DND-41 (cell line): ENCODE data around the gene MBD2.
"Not testable (repeated sequence)": the region's sequence is repeated elsewhere in the genome, so short reads cannot be mapped to it uniquely, and the experiment has no call there.

Experiments
- ATAC-seq: fragments of 200-7000 bp; cut with Tn5 transposase; 3 replicates; pipeline ENCODE4 v1.9.1; 2021; ENCODE audit warnings: low read depth; ENCODE audit not compliant: insufficient read depth
- DNase-seq: peaks from one replicate; pipeline ENCODE4 v3.0.0-alpha.2; 2020
- H2AFZ ChIP-seq: 2 replicates; pipeline ENCODE4 v1.6.0; 2012; ENCODE audit warnings: low read depth, low read length
- H3K27ac ChIP-seq: 2 replicates; pipeline ENCODE4 v1.5.1; 2012; ENCODE audit warnings: low read length, inconsistent platforms
- H3K27me3 ChIP-seq: fragments of 200-600 bp; sonication (generic); 2 replicates; pipeline ENCODE4 v1.6.0; 2012; ENCODE audit warnings: low read length, mild to moderate bottlenecking, inconsistent platforms; ENCODE audit not compliant: insufficient read depth, poor library complexity
- H3K36me3 ChIP-seq: 2 replicates; pipeline ENCODE4 v1.5.1; 2012; ENCODE audit warnings: low read length, inconsistent platforms; ENCODE audit not compliant: insufficient read depth
- H3K4me1 ChIP-seq: 2 replicates; pipeline ENCODE4 v1.5.1; 2012; ENCODE audit warnings: mild to moderate bottlenecking, low read length; ENCODE audit not compliant: insufficient read depth
- H3K4me2 ChIP-seq: 2 replicates; pipeline ENCODE4 v1.6.0; 2012; ENCODE audit warnings: mild to moderate bottlenecking, moderate library complexity, low read length, inconsistent platforms; ENCODE audit not compliant: insufficient read depth
- H3K4me3 ChIP-seq, 2 experiments: fragments of 200-600 bp in 1 of 2; shearing (Covaris generic) in 1 of 2; 2 replicates each; pipeline ENCODE4 v1.5.1; 2012 to 2016; ENCODE audit warnings: inconsistent platforms in 2 of 2, low read length in 2 of 2, mild to moderate bottlenecking in 2 of 2, low read depth in 1 of 2, moderate library complexity in 1 of 2
- H3K79me2 ChIP-seq: 2 replicates; pipeline ENCODE4 v1.6.0; 2012; ENCODE audit warnings: low read length, inconsistent platforms; ENCODE audit not compliant: insufficient read depth
- H3K9ac ChIP-seq: 2 replicates; pipeline ENCODE4 v1.6.0; 2012; ENCODE audit warnings: low read depth, mild to moderate bottlenecking, inconsistent platforms, low read length, moderate library complexity
- H3K9me3 ChIP-seq: 2 replicates; pipeline ENCODE4 v1.5.1; 2012; ENCODE audit warnings: low read length, moderate library complexity, mild to moderate bottlenecking, inconsistent platforms; ENCODE audit not compliant: insufficient read depth, severe bottlenecking
- H4K20me1 ChIP-seq: 2 replicates; pipeline ENCODE4 v1.6.0; 2012; ENCODE audit warnings: low read length; ENCODE audit not compliant: insufficient read depth
- EZH2 ChIP-seq: IDR thresholded peaks from 3 replicates; pipeline ENCODE4 v1.6.1; 2012; ENCODE audit warnings: borderline replicate concordance, low read depth, mild to moderate bottlenecking, moderate library complexity, low read length, inconsistent platforms; ENCODE audit not compliant: severe bottlenecking
- TF ChIP-seq, protein P1 (sequence below): IDR thresholded peaks from 2 replicates; pipeline ENCODE4 v1.5.1; 2012; ENCODE audit warnings: borderline replicate concordance, low read length, moderate library complexity, mild to moderate bottlenecking; ENCODE audit not compliant: poor library complexity, severe bottlenecking; ENCODE audit errors: extremely low read depth

The MBD2 gene

DNA sequence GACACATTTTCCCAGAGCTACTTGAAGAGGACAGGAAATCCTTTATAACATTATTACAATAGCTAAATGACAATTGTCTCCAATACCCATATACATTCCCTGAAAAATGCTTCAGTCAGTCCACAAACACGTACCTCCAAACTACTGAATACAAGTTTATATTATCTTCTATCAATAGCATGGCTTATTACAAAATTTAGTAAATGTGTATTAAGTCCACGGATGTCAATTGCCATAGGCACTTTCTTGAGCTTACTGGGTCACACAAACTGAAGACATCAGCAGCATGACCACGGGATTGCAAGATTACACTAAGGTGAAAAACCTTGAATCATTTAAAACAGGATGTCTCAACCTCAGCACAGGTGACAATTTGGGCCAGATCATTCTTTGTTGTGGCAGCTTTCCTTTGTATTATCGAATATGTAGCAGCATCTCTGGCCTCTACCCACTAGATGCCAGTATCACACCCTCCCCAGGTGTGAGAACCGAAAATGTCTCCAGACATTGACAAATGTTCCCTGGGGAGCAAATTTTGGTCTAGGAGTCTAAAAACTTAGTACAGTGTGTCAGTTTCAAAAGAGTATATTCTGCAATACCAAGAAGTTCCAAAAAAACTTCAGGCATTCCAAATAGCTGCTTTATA lies 1.4 kb downstream of the MBD2 start:
- H2AFZ ChIP-seq: no peak overlapping the region
- peak overlapping the region; percentile 81 for H3K4me2 ChIP-seq
- ATAC-seq: peak; percentile 23
- H3K27me3 ChIP-seq: no peaks in the 10 kb centered on the region
- peak overlapping the region; percentile 55 for H3K9ac ChIP-seq
- H3K9me3 ChIP-seq: no peaks in the 10 kb centered on the region
- TF ChIP-seq, protein P1, sequence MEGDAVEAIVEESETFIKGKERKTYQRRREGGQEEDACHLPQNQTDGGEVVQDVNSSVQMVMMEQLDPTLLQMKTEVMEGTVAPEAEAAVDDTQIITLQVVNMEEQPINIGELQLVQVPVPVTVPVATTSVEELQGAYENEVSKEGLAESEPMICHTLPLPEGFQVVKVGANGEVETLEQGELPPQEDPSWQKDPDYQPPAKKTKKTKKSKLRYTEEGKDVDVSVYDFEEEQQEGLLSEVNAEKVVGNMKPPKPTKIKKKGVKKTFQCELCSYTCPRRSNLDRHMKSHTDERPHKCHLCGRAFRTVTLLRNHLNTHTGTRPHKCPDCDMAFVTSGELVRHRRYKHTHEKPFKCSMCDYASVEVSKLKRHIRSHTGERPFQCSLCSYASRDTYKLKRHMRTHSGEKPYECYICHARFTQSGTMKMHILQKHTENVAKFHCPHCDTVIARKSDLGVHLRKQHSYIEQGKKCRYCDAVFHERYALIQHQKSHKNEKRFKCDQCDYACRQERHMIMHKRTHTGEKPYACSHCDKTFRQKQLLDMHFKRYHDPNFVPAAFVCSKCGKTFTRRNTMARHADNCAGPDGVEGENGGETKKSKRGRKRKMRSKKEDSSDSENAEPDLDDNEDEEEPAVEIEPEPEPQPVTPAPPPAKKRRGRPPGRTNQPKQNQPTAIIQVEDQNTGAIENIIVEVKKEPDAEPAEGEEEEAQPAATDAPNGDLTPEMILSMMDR: peak; percentile 62
- no peak for TF ChIP-seq EZH2
- H3K27ac ChIP-seq: peak overlapping the region; percentile 47
- peaks cover 42% of the 10 kb centered on the region for H4K20me1 ChIP-seq
- H3K4me1 ChIP-seq: peaks cover 42% of the 10 kb centered on the region
- peak overlapping the region; percentile 50 to 79; a peak in 3 of 4 replicates for H3K4me3 ChIP-seq
- DNase-seq: peak; percentile 49
- H3K79me2 ChIP-seq: peaks cover 61% of the 10 kb centered on the region
- H3K36me3 ChIP-seq: no peaks in the 10 kb centered on the region

DNA sequence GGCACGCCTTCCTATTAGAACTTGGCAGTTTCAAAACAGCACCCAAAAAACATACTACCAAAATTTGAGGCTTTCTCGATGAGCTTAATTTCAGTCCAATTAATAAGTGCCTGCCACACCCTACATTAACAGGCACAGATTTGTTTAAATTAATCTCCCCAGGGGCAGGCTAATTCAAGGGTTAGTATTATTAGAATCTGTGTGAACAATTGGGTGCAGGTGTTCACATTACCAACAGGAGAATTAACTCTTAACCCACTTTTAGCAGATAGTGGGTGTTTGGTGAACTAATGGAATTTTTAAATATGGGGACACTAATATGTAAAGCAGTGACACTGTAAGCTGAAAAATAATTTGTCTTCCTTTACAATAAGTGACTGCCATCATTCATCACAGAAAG lies 4.1 kb downstream of the MBD2 start:
- TF ChIP-seq, protein P1: no peak
- no peak for TF ChIP-seq EZH2
- peaks cover 56% of the 10 kb centered on the region for H4K20me1 ChIP-seq
- ATAC-seq (no peak), DNase-seq (no peak)
- peaks cover 42% of the 10 kb centered on the region for H3K4me1 ChIP-seq
- no peak overlapping the region for H3K27ac ChIP-seq
- no peak overlapping the region for H3K4me3 ChIP-seq
- no peak overlapping the region for H3K9ac ChIP-seq
- no peaks in the 10 kb centered on the region for H3K27me3 ChIP-seq
- peaks cover 87% of the 10 kb centered on the region for H3K79me2 ChIP-seq
- no peaks in the 10 kb centered on the region for H3K9me3 ChIP-seq
- H2AFZ ChIP-seq: no peak overlapping the region
- peak overlapping the region; percentile 34 for H3K4me2 ChIP-seq
- no peaks in the 10 kb centered on the region for H3K36me3 ChIP-seq

DNA sequence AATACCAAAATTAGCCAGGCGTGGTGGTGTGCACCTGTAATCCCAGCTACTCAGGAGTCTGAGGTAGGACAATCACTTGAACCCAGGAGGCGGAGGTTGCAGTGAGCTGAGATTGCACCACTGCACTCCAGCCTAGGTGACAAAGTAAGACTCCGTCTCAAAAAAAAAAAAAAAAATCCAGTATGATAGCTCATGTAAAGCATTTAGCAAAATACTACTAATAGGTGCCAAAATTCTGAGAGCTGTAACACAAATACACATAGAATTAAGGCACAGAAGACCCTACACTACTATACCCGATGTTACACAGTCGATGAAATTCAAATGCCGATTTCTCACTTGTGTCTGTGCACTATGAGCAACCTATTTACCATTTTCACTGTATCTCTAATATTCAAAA lies 5.7 kb downstream of the MBD2 start:
- H3K27me3 ChIP-seq, H3K9me3 ChIP-seq, H3K9ac ChIP-seq, H3K36me3 ChIP-seq, ATAC-seq, H3K4me2 ChIP-seq, H3K4me3 ChIP-seq, H3K27ac ChIP-seq, H2AFZ ChIP-seq, DNase-seq: not testable (repeated sequence)
- Histone ChIP-seq H3K4me1 (peaks cover 36% of the 10 kb centered on the region), H4K20me1 (peaks cover 62% of the 10 kb centered on the region), H3K79me2 (peaks cover 98% of the 10 kb centered on the region)

DNA sequence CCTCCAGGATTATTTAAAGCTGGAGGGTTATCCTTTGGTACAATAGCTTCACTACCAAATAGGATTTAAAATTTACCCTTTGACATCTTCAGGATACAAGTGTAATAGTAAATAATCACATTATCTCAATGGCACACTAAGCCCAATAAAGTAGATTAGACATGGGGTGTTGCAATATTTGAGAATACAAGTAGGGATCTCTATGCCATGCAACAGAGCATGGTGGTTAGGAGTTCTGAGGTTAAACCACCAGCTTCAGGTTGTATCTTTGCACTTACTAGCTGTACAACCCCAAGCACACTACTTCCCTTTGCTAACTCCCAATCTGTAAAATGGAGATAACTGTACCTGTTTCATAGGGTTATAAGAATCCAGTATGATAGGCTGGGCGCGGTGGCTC lies 6.2 kb downstream of the MBD2 start:
- H3K27ac ChIP-seq: no peak overlapping the region
- no peak overlapping the region for H2AFZ ChIP-seq
- no peaks in the 10 kb centered on the region for H3K9me3 ChIP-seq
- no peak overlapping the region for H3K9ac ChIP-seq
- no peak overlapping the region for H3K4me3 ChIP-seq
- no peak for ATAC-seq
- H3K27me3 ChIP-seq: no peaks in the 10 kb centered on the region
- peaks cover 32% of the 10 kb centered on the region for H3K4me1 ChIP-seq
- DNase-seq: no peak
- no peaks in the 10 kb centered on the region for H3K36me3 ChIP-seq
- H3K4me2 ChIP-seq: no peak overlapping the region
- H3K79me2 ChIP-seq: peaks cover 98% of the 10 kb centered on the region
- H4K20me1 ChIP-seq: peaks cover 63% of the 10 kb centered on the region
- TF ChIP-seq EZH2: no peak
- TF ChIP-seq, protein P1: no peak
